ENCODE data around the gene ANKRD36B.
A peak's percentile ranks its signal among the peaks of the same experiment; 100 is the strongest.
"Not testable (repeated sequence)": the region's sequence is repeated elsewhere in the genome, so short reads cannot be mapped to it uniquely, and the experiment has no call there.

The ANKRD36B gene

GRCh38 chr2:97548536-97548935 is 41.1 kb downstream of the ANKRD36B start:
- not testable (repeated sequence) for DNase-seq

- no peak for DNase-seq
Observed at GRCh38 chr2:97546711-97547110, 43.0 kb downstream of the ANKRD36B start.

GRCh38 chr2:97544911-97545310 is 44.8 kb downstream of the ANKRD36B start:
- not testable (repeated sequence) for DNase-seq

GRCh38 chr2:97525904-97526303 is 63.8 kb downstream of the ANKRD36B start:
- not testable (repeated sequence) for DNase-seq

GRCh38 chr2:97523816-97524215 is 65.9 kb downstream of the ANKRD36B start:
- not testable (repeated sequence) for DNase-seq

- DNase-seq = not testable (repeated sequence)
Observed at GRCh38 chr2:97522916-97523555, 66.6 kb downstream of the ANKRD36B start.

- not testable (repeated sequence) for DNase-seq
Observed at GRCh38 chr2:97495651-97496050, 94.0 kb downstream of the ANKRD36B start.

GRCh38 chr2:97490141-97490540 is 99.5 kb downstream of the ANKRD36B start:
- DNase-seq = peak; percentile 4
